ENCODE results near the gene ZNF451. TPM values are rescaled to one million over a fixed set of nuclear protein-coding genes. Genes with fewer than 3 reads are reported as not detected.

Gene ZNF451
- total RNA-seq, 1 donor from 2014 or later, result 56.0 TPM

GRCh38 chr6:57163956-57164355 is 74.0 kb downstream of the ZNF451 start:
- Histone ChIP-seq H3K27me3 (no peaks in the 10 kb centered on the region), H3K4me1 (no peaks in the 10 kb centered on the region), H3K36me3 (peaks cover 17% of the 10 kb centered on the region), H3K9me3 (no peaks in the 10 kb centered on the region), H3K27ac (no peak overlapping the region), H3K4me3 (no peak overlapping the region)
- ATAC-seq (no peak), DNase-seq (no peak)
- intact Hi-C loops (cut with DNase I), result no loop called here
- no peak for TF ChIP-seq CTCF (IDR thresholded peaks at IDR 0.05)

- no peaks in the 10 kb centered on the region for H3K4me1 ChIP-seq
Measured at GRCh38 chr6:57165080-57165479, 75.1 kb downstream of the ZNF451 start.

GRCh38 chr6:57172136-57173055 is 82.4 kb downstream of the ZNF451 start, which contains the start of gene BAG2:
Gene BAG2, plus strand, starts transcription at chr6:57172326. Its CDS starts 372 bp downstream, at chr6:57172698.
- H3K9me3 ChIP-seq, result no peaks in the 10 kb centered on the region
- TF ChIP-seq CTCF (IDR thresholded peaks at IDR 0.05), result peak; percentile 20
- H3K27me3 ChIP-seq, result no peaks in the 10 kb centered on the region
- peak within 1 kb of the TSS; percentile 71 for H3K4me3 ChIP-seq
- intact Hi-C loops (cut with DNase I), result no loop called here
- ATAC-seq (peak; percentile 97), DNase-seq (peak; percentile 92)
- H3K36me3 ChIP-seq, result peaks cover 3% of the 10 kb centered on the region
- peak within 1 kb of the TSS; percentile 83 for H3K27ac ChIP-seq
- H3K4me1 ChIP-seq, result peaks cover 6% of the 10 kb centered on the region

More at GRCh38 chr6:57165080-57165479, 75.1 kb downstream of the ZNF451 start:
- intact Hi-C loops (cut with DNase I), result no loop called here
- ATAC-seq (no peak), DNase-seq (no peak)
- H3K9me3 ChIP-seq, result no peaks in the 10 kb centered on the region
- no peak overlapping the region for H3K27ac ChIP-seq
- TF ChIP-seq CTCF (IDR thresholded peaks at IDR 0.05), result no peak
- no peak overlapping the region for H3K4me3 ChIP-seq
- peaks cover 17% of the 10 kb centered on the region for H3K36me3 ChIP-seq
- H3K27me3 ChIP-seq, result no peaks in the 10 kb centered on the region

- Histone ChIP-seq H3K36me3 (no peaks in the 10 kb centered on the region), H3K4me3 (peak overlapping the region; percentile 71), H3K4me1 (peaks cover 7% of the 10 kb centered on the region), H3K9me3 (no peaks in the 10 kb centered on the region), H3K27ac (peak overlapping the region; percentile 83), H3K27me3 (no peaks in the 10 kb centered on the region)
- no peak for ATAC-seq
- DNase-seq, result no peak
- TF ChIP-seq CTCF (IDR thresholded peaks at IDR 0.05), result no peak
- intact Hi-C loops (cut with DNase I), result no loop called here
Measured at GRCh38 chr6:57173056-57173885, 83.3 kb downstream of the ZNF451 start.

GRCh38 chr6:57173886-57174510 is 84.0 kb downstream of the ZNF451 start:
- ATAC-seq (no peak), DNase-seq (no peak)
- Histone ChIP-seq H3K27me3 (no peaks in the 10 kb centered on the region), H3K4me1 (peaks cover 10% of the 10 kb centered on the region), H3K9me3 (no peaks in the 10 kb centered on the region), H3K27ac (peak overlapping the region; percentile 83), H3K36me3 (no peaks in the 10 kb centered on the region), H3K4me3 (peak overlapping the region; percentile 71)
- no peak for TF ChIP-seq CTCF (IDR thresholded peaks at IDR 0.05)
- intact Hi-C loops (cut with DNase I), result no loop called here

All from upper lobe of right lung (tissue), 1 donor.